Measurements from ENCODE around the gene PPP1R9B.

Gene PPP1R9B

DNA sequence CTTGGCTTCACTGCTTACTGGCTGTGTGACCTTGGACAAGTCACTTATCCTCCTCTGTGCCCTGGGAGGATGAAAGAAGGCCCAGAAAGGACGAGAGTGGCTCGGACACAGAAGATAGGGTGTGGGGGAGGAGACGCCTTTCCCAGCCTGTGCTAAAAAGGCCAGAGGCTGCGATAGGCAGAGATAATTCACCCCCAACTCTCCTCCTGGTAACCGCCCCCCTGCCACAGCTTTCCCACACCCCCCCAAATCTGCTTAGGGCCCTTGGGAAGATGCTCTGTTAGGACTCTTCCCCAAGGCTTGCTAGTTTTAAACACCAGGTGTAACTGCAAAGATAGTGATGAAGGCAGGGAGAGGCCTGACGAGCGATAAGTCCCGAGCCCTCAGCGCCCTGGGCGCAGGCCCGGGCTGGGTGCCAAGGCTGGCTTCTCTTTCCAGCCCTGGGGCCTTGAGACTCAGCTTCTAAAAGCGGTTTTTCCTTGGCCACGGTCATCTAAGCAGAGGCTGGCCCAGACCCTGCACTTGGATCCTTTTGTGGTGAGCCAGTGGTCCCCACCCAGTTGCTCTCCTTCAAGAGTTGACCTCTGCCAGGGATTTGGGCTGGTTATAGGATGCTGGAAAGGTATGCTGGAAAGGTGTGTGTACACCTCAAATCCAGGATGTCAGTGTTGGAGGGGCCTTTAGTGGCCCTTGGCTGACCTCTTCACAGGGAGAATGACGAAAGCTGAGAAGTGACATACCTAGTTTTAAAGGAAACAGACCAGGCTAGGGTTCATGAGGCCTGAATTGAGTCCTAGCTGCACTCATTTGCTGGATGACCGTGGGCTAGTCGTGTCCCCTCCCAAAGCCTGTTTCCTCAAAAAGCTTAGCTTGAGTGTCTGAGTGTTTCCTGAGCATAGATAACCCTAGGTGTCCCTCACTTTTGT lies 3.4 kb upstream of the PPP1R9B start:
- DNase-seq = no peak

DNA sequence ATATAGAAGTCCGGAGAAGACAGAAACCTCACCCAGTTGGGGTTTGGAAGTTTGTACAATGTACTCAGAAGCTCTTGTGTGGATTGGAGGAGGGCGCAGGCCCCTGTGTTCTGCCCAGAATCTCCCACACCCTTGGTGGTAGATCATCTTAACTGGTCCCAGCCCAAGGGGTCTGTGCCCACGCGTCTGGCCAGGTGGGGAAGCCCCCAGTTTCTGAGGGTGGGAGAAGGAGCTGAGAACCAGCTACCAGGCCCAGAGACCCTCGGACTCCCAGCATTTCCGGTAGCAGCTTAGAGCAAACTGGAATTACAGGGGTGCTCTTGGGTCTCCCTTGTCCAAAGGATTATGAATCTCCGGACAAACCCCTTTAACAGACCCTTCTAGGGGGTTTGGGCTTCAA lies 2.3 kb upstream of the PPP1R9B start:
- DNase-seq = no peak

- DNase-seq = peak in 2 of 4 experiments; percentile 12 to 23
Measured at GRCh38 chr17:50151937-50152547, 1.6 kb upstream of the PPP1R9B start.

DNA sequence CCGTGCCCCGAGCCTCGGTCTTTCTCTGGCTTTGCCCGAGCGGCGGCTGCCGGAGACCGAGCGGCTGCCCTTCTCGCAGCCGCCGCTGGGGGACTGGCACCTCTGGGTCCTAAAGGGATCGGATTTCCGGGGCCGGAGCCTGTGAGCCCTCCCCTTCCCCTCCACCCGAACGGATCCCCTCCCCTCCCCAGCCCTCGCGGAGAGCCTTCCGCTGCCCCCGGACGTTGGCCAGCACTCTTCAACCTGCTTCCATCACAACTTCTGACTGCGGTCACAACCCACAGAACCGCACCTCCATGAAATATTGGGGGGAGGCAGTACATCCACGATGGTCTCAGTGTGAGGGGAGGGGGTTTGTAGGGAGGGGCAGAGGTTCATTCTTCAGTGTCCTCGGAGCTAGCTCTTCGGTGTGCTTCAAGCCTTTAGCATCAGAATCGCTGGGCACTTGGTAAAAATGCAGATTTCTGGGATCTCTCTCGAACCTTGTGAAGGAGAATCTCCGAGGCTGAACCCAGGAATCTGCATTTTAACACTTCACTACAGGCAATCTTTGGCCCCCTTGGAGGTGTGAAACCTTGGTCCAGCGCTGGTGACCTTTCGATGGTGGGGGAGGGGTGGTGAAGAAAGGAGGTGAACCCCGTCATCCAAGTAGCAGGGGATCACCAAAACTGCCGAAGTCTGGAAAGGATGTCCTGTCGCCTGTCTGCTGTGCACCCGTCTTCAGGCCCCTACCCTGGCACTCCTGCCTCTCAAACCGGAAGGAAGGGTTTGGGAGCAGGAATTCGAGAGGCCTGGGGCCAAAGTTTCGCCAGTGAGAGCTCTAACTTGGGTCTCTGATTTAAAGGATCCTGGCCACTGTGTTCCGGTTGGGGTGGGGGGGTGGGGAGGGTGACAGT lies 812 bp upstream of the PPP1R9B start:
- DNase-seq = peak; percentile 61 to 76 (median 73)

DNA sequence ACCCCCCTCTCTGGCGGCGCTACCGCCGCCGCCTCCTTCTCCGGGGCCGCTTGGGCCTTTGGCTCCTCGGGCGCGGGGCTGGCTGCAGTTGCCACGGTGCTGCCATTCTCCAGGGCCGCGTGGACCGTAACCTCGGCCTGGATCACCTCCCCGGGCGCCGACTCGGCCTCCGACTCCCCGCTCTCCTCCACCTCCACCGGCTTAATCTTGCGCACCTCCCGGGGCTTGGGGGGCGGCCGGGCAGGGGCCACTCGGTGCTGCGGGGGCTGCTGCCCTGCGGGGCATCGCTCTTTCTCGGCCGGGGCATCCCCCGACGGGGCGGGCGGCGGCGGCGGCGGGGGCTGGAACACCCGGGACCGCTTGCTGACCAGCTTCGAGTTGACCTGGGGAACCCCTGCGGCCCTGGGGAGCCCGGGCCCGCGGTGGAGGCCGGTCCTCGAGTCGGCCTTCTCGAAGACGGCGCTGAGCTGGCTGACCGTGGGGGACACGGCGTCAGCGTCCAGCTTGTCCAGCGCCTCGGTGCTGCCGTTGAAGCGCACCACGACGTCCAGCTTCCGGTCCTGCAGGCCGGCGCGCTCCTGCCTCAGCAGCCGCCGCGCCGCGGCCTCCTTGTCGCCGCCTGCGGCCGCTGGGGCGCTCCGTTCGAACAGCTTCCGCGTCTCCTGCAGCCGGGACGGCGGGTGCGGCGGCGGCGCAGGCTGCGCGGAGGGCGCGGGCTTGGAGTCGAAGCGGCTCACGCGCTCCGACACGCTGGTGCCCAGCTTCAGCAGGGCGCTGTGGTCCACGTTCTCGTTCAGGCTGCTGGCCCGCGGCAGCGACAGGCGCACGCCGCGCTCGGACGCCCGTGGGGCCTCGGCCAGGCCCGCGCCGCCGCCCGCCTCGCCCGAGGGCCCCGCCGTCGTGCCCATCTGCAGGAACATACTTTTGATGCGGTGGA lies 792 bp downstream of the PPP1R9B start:
- DNase-seq = peak in 2 of 4 experiments; percentile 29 to 35

- DNase-seq = no peak
Measured at GRCh38 chr17:50149091-50149416, 1.4 kb downstream of the PPP1R9B start.

- DNase-seq = peak in 3 of 4 experiments; percentile 24 to 59 (median 50)
Measured at GRCh38 chr17:50148226-50149090, 2.0 kb downstream of the PPP1R9B start.

DNA sequence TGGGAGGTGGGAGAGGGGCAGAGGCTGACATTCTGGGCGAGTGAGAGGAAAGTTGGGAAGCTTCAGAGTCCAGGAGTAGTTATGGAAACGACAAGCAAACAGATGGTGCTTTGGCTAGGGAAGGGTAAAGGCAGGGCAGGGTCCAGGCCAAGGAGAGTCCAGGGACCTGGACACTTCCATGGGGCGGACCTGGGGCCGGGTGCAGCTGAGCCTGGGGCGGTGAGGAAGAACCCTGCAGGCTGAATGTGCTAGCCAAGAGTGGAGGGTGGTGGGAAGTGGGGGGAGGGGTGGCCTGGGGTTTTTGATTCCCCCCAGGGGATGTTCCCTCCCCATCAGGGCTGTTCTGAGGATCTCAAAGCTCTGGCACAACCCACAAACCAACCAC lies 2.6 kb downstream of the PPP1R9B start:
- DNase-seq = no peak

GRCh38 chr17:50146927-50147665 lies 3.4 kb downstream of the PPP1R9B start:
- DNase-seq = no peak

DNA sequence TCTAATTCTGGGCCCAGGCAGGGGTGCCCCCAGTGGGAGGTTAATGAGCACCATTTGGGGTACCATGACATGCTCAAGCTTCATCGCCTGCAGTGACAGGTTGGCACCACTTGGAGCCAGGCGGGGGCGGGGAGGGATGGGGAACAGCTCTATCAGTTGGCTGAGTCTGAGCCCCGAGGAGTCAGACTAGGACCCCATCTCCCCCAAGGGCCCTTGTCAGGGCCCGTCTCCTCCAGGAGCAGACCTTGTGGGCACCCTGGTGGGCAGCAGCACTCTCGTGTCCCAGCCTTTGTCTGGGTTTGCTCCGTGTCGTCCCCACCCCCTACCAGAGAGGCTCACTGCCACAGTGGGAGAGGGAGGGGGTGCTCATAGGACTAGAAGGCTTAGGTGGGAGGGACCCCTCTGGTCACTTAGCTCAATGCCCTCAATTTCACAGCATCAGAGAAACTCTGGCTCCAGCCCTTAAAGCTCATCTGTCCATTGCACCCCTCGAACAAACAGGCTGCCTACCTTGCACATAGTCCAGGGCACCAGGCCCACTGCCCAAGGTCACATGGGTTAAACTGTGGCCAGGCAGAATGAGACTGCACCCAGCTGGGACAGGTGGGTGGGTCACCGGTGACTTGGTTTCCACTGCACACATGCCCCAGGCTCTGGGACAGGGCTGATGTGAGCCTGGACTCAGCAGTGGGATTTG lies 4.1 kb downstream of the PPP1R9B start:
- no peak for DNase-seq

DNA sequence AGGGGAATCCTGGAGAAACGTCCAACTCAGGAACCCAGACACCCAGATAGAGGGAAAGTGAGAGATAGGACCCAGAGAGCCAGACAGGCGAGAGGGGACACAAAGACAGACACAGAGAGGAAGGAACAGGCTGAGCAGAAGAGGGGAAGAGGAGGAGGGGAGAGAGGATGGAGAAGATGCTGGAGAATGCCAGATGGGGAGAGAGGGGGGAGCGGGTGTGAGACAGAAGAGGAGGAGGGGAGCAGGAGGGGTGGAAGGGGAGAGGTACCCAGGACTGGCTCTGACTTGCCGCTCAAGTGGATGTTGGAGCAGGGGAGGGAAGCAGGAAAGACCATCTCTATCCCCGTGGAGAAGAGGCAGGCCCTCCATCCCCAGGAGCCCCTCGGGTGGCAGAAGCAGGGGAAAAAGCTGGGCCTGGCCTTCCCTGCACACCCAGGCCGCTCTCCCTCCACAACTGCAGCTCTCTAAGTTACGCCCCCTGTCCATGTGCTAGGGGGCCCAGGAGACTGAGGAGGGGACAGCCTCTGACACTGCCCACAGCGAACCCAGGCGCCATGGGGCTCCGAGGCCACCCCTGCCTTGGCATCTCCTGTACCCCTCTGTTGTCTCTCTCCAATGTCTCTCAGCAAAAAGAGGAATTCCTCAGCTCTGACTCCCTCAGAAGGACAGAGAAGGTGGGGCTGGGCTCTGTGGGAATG lies 4.8 kb downstream of the PPP1R9B start:
- DNase-seq = no peak

GRCh38 chr17:50144845-50145531 lies 5.5 kb downstream of the PPP1R9B start:
- DNase-seq = no peak

DNA sequence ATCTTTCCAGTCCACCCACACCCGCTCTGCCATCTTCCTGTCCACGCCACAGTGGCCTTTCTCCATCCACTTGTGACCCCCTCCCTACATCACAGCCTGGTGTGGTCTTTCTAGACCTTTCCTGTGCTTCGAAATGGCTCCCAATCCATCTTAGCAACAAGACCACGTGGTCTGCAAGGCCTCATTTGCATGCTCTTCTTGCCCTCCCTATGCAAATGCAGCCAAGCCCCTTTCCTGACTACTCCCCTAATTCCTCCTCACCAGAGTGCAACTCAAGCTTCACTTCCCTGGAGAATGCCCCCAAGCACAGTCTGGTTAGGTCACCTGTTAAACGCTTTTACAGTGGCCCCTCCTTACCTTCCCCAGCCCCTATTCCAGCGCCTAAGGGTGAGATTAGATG lies 6.1 kb downstream of the PPP1R9B start:
- no peak for DNase-seq

- DNase-seq = no peak
Measured at GRCh38 chr17:50143461-50144176, 6.9 kb downstream of the PPP1R9B start.

- DNase-seq = no peak
Measured at GRCh38 chr17:50141745-50142110, 8.7 kb downstream of the PPP1R9B start.

- no peak for DNase-seq
Measured at GRCh38 chr17:50141026-50141744, 9.3 kb downstream of the PPP1R9B start.

Data from activated CD4-positive, CD25-positive, alpha-beta regulatory T cell (primary cell).